Measurements from ENCODE around the gene SIM2. TPM values are rescaled to one million over a fixed set of nuclear protein-coding genes. Genes with fewer than 3 reads are reported as not detected.
A peak's percentile ranks its signal among the peaks of the same experiment; 100 is the strongest.

The SIM2 gene
- polyA plus RNA-seq, 10 donors, result 0.90 to 11.7 (median 2.2) TPM

GRCh38 chr21:36699546-36700294 is 805 bp downstream of the SIM2 start:
- peak in 1 of 3 donors; percentile 57 for DNase-seq

- DNase-seq, result peak in 1 of 3 donors; percentile 44
Measured at GRCh38 chr21:36700295-36700970, 1.5 kb downstream of the SIM2 start.

- DNase-seq, result peak in 1 of 3 donors; percentile 51
Measured at GRCh38 chr21:36700971-36701755, 2.2 kb downstream of the SIM2 start.

DNA sequence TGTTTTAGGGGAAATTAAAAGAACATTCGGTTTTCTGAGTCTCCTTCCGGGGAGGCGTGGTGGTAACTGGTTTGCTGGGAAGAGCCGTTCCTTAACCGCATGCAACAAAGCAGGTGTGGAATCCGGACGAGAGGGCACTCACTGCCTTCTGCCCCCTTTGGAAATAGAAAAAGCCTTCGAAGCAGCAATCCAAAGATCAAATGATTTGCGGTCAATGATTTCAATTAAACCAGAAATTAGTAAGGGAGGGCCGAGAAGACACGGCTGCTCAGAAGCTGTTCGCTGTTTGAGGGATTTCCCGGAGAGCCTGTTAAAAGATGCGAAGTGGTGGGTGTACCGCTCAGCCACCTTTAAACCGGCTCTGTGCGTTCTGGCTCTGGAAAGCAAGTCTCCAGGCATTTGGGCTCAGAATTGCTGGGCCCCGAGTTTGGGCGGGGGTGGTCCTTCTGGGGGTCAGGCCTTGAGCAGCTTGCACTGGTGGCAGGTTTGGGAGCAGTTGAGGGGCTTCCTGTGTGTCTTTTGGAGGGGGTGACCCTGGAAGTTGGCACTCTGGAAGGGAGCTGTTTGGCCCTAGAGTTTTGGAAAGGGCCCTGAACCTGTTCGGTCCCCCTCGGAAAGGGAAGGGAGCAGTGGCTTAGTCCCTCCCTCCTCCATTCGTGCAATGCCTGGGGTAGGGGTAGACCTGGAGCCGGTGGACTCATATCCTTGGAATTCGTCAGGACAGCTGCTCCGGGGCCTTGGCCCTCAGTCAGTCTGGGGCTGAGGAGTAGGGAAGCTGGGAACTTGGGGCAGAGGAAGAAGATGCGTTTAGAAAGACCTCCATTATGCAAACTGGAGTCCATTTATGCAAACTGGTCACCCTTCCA is 3.1 kb downstream of the SIM2 start:
- DNase-seq, result peak in 1 of 3 donors; percentile 38

DNA sequence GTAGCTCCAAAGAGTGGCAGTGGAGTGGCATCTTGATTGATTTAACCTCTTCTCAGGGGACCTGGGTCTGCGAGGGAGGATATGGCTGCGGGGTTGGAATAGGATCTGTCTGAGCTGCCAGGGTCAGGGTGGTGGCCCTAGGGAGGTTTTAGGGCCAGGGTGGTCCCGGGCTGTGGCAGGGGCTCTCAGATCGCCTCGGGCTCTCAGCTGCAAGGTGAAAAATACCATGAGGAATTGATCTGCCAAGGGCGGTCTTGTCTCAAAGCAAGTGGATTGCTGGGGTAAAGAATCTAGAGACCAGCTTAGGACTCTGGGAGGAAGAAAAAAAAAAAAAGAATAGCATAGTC is 3.7 kb downstream of the SIM2 start:
- no peak for DNase-seq

- DNase-seq, result no peak
Measured at GRCh38 chr21:36703123-36703522, 4.2 kb downstream of the SIM2 start.

- no peak for DNase-seq
Measured at GRCh38 chr21:36703626-36704280, 4.8 kb downstream of the SIM2 start.

DNA sequence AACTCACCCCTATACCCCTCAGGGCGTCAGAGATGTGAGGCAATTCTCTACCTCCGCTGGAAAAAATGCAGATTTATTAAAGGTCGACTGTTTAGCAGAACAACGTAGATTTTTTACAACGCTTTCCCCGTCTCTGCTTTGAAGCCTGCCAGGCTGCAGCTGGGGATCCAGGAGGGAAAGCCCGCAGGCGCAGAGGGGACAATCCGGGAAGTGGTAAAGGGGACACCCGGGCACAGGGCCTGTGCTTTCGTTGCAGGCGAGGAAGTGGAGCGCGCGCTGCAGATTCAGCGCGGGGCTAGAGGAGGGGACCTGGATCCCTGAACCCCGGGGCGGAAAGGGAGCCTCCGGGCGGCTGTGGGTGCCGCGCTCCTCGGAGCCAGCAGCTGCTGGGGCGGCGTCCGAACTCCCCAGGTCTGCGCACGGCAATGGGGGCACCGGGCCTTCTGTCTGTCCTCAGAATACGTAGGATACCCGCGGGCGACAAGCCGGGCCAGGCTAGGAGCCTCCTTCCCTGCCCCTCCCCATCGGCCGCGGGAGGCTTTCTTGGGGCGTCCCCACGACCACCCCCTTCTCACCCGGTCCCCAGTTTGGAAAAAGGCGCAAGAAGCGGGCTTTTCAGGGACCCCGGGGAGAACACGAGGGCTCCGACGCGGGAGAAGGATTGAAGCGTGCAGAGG is 5.5 kb downstream of the SIM2 start:
- DNase-seq, result no peak

DNA sequence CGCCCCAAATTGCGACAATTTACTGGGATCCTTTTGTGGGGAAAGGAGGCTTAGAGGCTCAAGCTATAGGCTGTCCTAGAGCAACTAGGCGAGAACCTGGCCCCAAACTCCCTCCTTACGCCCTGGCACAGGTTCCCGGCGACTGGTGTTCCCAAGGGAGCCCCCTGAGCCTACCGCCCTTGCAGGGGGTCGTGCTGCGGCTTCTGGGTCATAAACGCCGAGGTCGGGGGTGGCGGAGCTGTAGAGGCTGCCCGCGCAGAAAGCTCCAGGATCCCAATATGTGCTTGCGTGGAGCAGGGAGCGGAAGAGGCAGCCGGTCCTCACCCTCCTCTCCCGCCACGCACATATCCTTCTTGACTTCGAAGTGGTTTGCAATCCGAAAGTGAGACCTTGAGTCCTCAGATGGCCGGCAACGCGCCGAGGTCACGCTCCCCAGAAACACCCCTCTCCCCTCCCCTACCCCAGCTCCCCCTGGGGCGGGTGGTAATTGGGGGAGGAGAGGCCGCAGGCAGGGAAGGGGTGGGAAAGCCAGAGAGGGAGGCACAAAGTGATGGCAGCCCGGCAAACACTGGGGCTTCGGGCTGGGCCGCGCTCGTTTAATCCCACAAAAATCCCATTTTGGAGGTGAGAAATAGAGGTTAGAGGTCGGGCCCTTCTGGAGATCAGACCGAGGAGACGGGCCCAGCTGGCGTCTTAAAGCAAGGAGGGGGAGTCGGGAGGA is 6.2 kb downstream of the SIM2 start:
- peak in 1 of 3 donors; percentile 36 for DNase-seq

GRCh38 chr21:36705679-36706481 is 7.0 kb downstream of the SIM2 start:
- no peak for DNase-seq

DNA sequence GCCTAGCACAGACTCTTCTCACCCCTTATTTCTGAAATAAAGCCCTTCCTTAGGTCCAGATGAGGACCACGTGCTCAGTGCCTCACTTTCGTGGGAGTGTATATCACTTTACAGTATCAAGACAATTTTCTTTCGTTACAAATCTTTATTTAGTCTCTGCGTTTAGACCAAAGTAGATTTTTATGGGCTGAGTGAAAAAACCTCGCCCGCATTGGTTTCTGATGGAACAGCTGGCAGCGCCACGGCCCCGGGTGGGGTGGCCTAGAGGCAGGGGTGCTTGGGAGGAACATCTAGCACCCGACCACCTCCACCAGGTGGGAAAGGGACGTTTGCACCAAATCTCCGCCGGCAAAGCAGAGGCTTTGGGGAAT is 7.6 kb downstream of the SIM2 start:
- DNase-seq, result no peak

DNA sequence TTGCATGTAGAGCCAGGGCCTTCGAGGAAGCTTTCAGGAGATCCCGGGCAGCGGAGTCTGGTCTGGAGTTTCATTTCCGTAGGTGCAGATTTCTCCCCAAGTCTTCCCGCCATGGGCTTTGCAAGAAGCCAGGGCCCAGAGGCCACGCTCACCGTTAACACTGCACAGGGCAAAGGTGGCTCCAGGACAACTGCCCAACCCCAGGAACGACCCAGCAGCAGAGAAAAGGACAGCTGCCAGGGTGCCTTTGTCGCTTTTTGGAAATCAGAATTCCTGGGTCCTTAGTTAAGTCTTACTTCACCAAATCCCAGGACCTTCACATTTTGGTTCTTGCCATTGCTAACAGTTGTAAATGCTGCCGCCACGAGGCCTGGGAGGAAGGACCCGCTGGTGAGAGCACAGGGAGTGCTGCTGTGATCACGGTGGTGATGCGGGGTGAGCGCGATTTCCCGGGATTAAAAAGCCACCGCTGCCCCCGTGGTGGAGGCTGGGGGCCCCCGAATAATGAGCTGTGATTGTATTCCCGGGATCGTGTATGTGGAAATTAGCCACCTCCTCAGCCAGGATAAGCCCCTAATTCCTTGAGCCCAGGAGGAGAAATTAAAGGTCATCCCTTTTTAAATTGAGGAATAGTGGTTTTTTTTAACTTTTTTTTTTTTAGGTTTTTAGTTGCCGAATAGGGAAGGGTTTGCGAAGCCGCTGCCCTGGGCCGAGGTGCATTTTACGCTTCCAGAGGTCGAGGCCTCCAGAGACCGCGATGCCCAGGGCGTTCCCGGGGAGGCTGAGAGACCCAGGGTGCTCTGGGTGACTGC is 8.2 kb downstream of the SIM2 start:
- DNase-seq, result peak in 1 of 3 donors; percentile 53

DNA sequence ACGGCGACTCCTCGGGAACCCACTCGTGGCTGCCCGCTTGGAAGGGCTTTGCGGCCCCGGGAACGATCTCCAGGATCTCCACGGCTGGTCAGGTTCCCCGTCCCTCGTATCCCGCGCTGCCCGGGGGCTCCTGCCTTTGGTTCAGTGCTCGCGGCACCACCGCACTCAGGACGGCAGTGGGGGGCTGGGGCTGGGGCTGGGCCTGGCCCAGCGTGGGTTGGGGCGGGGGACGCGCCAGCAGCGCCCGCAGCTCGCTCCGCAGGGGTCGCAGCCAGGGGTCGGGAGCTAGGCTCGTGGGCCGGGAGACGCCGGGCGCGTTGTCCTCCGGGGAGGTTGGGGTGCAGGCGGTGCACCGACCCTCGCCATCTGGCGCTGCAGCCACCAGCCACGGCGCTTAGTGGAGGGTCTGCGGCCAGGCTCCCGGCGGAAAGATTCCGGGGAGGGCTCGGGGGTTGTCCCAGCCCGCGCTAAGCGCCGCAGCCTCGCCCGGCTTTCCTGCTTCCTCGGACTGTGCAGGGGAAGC is 8.9 kb downstream of the SIM2 start:
- DNase-seq, result no peak

DNA sequence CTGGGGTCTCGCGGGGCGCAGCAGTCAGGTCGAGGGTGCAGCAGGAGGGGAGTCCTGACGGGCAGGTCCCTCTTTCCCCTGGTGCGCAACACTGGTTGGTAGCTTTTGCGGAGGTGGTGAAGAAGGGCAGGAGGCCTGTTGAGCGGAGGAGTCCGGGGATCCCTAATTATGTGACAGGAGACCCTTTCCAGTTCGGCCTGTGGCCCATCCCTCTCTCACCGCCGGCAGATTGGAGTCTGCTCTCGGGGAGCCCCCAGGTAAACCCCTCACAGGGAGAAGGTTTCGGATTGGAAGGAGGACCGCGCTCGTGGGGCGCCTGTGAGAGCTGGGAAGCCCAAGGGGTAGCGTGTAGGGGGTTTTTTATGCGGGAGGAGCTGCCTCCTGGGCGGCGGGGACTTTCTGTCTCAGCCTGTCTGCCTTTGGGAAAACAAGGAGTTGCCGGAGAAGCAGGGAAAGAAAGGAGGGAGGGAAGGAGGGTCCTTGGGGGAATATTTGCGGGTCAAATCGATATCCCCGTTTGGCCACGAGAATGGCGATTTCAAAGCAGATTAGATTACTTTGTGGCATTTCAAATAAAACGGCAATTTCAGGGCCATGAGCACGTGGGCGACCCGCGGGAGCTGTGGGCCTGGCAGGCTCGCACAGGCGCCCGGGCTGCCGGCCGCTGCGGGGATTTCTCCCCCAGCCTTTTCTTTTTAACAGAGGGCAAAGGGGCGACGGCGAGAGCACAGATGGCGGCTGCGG is 9.5 kb downstream of the SIM2 start:
- DNase-seq, result no peak

DNA sequence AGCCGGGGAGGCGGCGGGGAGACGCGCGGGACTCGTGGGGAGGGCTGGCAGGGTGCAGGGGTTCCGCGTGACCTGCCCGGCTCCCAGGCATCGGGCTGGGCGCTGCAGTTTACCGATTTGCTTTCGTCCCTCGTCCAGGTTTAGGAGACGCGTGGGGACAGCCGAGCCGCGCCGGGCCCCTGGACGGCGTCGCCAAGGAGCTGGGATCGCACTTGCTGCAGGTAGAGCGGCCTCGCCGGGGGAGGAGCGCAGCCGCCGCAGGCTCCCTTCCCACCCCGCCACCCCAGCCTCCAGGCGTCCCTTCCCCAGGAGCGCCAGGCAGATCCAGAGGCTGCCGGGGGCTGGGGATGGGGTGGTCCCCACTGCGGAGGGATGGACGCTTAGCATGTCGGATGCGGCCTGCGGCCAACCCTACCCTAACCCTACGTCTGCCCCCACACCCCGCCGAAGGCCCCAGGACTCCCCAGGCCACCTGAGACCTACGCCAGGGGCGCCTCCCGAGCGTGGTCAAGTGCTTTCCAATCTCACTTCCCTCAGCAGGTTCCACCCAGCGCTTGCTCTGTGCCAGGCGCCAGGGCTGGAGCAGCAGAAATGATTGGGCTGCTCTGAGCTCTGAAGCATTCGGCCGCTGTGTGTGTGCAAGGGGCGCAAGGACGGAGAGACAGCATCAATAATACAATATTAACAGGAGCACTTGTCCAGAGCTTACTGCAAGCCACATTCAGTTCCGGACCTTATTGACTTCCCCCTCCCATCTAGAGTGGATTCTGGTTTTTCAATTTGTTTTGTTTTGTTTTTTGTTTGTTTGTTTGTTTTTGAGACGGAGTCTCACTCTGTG is 10.3 kb downstream of the SIM2 start:
- peak in 1 of 3 donors; percentile 30 for DNase-seq

Measured in muscle of back (tissue), 11 donors.